GM18505 (cell line): ENCODE measurements around the gene C1QTNF1.

ENCODE experiments used
- ATAC-seq: cut with Tn5 transposase; IDR thresholded peaks from one replicate; pipeline ENCODE4 v1.9.1; 2021; ENCODE audit not compliant: unreplicated experiment
- POLR2A ChIP-seq: IDR thresholded peaks from 4 replicates; pipeline ENCODE4 v1.6.1; 2011; ENCODE audit warnings: borderline replicate concordance; ENCODE audit not compliant: insufficient read depth, insufficient read length; ENCODE audit errors: extremely low read depth

C1QTNF1 gene

DNA sequence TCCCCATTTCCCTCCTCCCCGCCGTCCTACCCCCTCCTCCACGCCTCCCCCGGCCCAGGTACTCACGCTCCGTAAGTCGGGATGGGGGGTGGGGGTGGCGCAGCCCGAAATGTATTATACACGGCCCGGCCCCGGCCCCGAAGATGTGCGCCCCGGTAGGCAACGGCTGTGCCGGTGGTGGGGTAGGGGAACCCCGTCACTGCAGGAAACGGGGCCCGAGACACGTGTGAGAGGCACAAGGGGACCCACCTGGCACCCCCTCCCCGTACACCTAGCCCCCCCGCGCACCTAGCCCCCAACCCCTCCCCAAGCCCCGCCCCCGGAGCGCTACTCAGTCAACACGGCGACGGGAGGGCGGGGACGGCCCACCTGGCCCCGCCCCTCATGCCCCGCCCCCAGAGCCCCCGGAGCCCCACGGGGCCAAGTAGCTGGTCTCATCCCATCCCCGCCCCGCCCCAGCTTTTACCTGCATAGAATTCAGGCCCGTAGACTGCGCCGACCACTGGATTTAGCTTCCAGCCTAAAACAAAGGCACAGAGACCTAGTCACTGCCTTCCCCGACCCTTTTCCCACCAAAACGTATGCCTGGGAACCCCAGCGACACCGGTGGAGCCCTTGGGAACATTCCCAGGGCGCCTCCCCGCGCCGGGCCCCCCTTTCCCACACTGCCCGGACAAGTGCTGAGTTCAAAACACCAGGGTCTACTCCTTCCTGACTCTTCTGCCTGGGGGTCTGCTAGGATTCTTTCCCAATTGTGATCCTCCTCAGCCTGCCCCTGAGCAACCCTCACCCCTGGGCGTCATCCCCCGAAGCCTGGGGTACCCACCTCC, 73.5 kb downstream of the C1QTNF1 start:
- ATAC-seq: no peak
- TF ChIP-seq POLR2A: no peak

- TF ChIP-seq POLR2A: no peak
- no peak for ATAC-seq
These were observed 74.4 kb downstream of the C1QTNF1 start for GRCh38 chr17:79098282-79098867.
